HepG2 (cell line): ENCODE results near the gene RPRML. TPM values are rescaled to one million over a fixed set of nuclear protein-coding genes. Genes with fewer than 3 reads are reported as not detected.

ENCODE experiments used
- CEBPG ChIP-seq: IDR thresholded peaks from 2 replicates; pipeline ENCODE4 v1.6.1; 2016
- DDIT3 ChIP-seq: sonication (generic); formaldehyde crosslinking; IDR thresholded peaks from 2 replicates; pipeline ENCODE4 v1.4.0; 2020; ENCODE audit warnings: mild to moderate bottlenecking, missing genetic modification reagents
- EHMT2 ChIP-seq: fragments of 200-600 bp; sonication (generic); IDR thresholded peaks from 2 replicates; pipeline ENCODE4 v1.7.0; 2017; ENCODE audit warnings: antibody characterized with exemption, low read depth, low read length, borderline replicate concordance
- HDAC1 ChIP-seq: sonication (generic); formaldehyde crosslinking; IDR thresholded peaks from 2 replicates; pipeline ENCODE4 v1.5.1; 2020; ENCODE audit warnings: mild to moderate bottlenecking, missing genetic modification reagents
- IKZF5 ChIP-seq: IDR thresholded peaks from 2 replicates; pipeline ENCODE4 v1.6.1; 2018; ENCODE audit warnings: missing genetic modification reagents, mild to moderate bottlenecking, missing compliant biosample characterization
- KDM2A ChIP-seq: sonication (generic); formaldehyde crosslinking; IDR thresholded peaks from 2 replicates; pipeline ENCODE4 v1.4.0; 2020; ENCODE audit warnings: low read depth, missing genetic modification reagents, borderline replicate concordance
- KDM5A ChIP-seq: fragments of 200-600 bp; sonication (generic); IDR thresholded peaks from 2 replicates; pipeline ENCODE4 v1.7.0; 2018; ENCODE audit warnings: antibody characterized with exemption, mild to moderate bottlenecking, low read length, borderline replicate concordance
- KLF6 ChIP-seq: IDR thresholded peaks from 2 replicates; pipeline ENCODE4 v1.8.0; 2016; ENCODE audit warnings: missing biosample characterization, missing genetic modification reagents
- MYNN ChIP-seq: sonication (generic); formaldehyde crosslinking; IDR thresholded peaks from 2 replicates; pipeline ENCODE4 v1.4.0; 2020; ENCODE audit warnings: mild to moderate bottlenecking, low read depth, missing genetic modification reagents
- RARA ChIP-seq: IDR thresholded peaks from 2 replicates; pipeline ENCODE4 v1.6.1; 2016; ENCODE audit warnings: missing genetic modification reagents, missing compliant biosample characterization
- RFX1 ChIP-seq: fragments of 450-650 bp; IDR thresholded peaks from 2 replicates; pipeline ENCODE4 v1.6.1; 2017
- RXRB ChIP-seq: IDR thresholded peaks from 2 replicates; pipeline ENCODE4 v1.6.1; 2016; ENCODE audit warnings: borderline replicate concordance, missing genetic modification reagents, missing compliant biosample characterization
- SALL1 ChIP-seq: sonication (generic); formaldehyde crosslinking; IDR thresholded peaks from 2 replicates; pipeline ENCODE4 v1.8.0; 2022; ENCODE audit warnings: mild to moderate bottlenecking, missing genetic modification reagents
- SMYD3 ChIP-seq: sonication (generic); formaldehyde crosslinking; IDR thresholded peaks from 2 replicates; pipeline ENCODE4 v1.8.1; 2023; ENCODE audit warnings: mild to moderate bottlenecking, missing genetic modification reagents
- SRSF4 ChIP-seq: fragments of 200-400 bp; formaldehyde crosslinking; IDR thresholded peaks from one replicate; pipeline ENCODE4 v1.6.1; 2018; ENCODE audit warnings: mild to moderate bottlenecking, low read depth, low read length, moderate library complexity; ENCODE audit not compliant: poor library complexity, severe bottlenecking
- TAF15 ChIP-seq: fragments of 200-400 bp; formaldehyde crosslinking; IDR thresholded peaks from one replicate; pipeline ENCODE4 v1.6.1; 2018; ENCODE audit warnings: mild to moderate bottlenecking, low read depth, low read length; ENCODE audit not compliant: poor library complexity, severe bottlenecking
- ZNF331 ChIP-seq: sonication (generic); formaldehyde crosslinking; IDR thresholded peaks from 2 replicates; pipeline ENCODE4 v1.4.0; 2020; ENCODE audit warnings: missing genetic modification reagents
- ZNF563 ChIP-seq: sonication (generic); formaldehyde crosslinking; IDR thresholded peaks from 2 replicates; pipeline ENCODE4 v1.8.0; 2022; ENCODE audit warnings: mild to moderate bottlenecking, moderate library complexity, missing genetic modification reagents
- ZNF777 ChIP-seq: sonication (generic); formaldehyde crosslinking; IDR thresholded peaks from 2 replicates; pipeline ENCODE4 v1.4.0; 2020; ENCODE audit warnings: missing genetic modification reagents
- ZNF792 ChIP-seq: IDR thresholded peaks from 2 replicates; pipeline ENCODE4 v1.6.1; 2016
- ZSCAN22 ChIP-seq: sonication (generic); formaldehyde crosslinking; IDR thresholded peaks from 2 replicates; pipeline ENCODE4 v1.4.0; 2020; ENCODE audit warnings: mild to moderate bottlenecking, missing genetic modification reagents
- polyA plus RNA-seq, 8 experiments: library from polyadenylated mRNA; depleted of rRNA in 3 of 8; stranded (reverse) in 7 of 8; unstranded in 1 of 8; fragments of >200 nt; fragmentation: Illumina TruSeq in 4 of 8; extraction: Trizol in 4 of 8; gene quantifications; 2 replicates each; pipeline versions ENCODE4 v1.2.1 to v1.2.3, GENCODE V29; 2011 to 2016; ENCODE audit warnings: low read depth in 4 of 8, missing spikeins in 1 of 8, mixed read lengths in 1 of 8; ENCODE audit not compliant: insufficient read depth in 1 of 8
- total RNA-seq, 5 experiments: library from RNA; depleted of rRNA; stranded (reverse); fragments of >200 nt; fragmentation: Illumina TruSeq; extraction: Trizol; gene quantifications; 2 replicates each; pipeline ENCODE4 v1.2.3, GENCODE V29; 2016; ENCODE audit warnings: low read depth in 1 of 5
- TF ChIP-seq, protein P1 (sequence below): IDR thresholded peaks from 2 replicates; pipeline ENCODE4 v1.6.1; 2016; ENCODE audit warnings: control low read depth
- TF ChIP-seq, protein P2 (sequence below): IDR thresholded peaks from 2 replicates; pipeline ENCODE4 v1.6.1; 2016
- TF ChIP-seq, protein P3 (sequence below): sonication (generic); formaldehyde crosslinking; IDR thresholded peaks from 2 replicates; pipeline ENCODE4 v1.4.0; 2020; ENCODE audit warnings: missing genetic modification reagents

RPRML gene
- total and polyA plus RNA-seq, 2 of the 13 experiments (the other 11 are each of a cell fraction or from before 2014, with no cell fraction given), result not detected

GRCh38 chr17:46964315-46965265, 14.5 kb downstream of the RPRML start (continued):
- TF ChIP-seq, protein P1, sequence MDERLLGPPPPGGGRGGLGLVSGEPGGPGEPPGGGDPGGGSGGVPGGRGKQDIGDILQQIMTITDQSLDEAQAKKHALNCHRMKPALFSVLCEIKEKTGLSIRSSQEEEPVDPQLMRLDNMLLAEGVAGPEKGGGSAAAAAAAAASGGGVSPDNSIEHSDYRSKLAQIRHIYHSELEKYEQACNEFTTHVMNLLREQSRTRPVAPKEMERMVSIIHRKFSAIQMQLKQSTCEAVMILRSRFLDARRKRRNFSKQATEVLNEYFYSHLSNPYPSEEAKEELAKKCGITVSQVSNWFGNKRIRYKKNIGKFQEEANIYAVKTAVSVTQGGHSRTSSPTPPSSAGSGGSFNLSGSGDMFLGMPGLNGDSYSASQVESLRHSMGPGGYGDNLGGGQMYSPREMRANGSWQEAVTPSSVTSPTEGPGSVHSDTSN, result no peak
- TF ChIP-seq, protein P2, sequence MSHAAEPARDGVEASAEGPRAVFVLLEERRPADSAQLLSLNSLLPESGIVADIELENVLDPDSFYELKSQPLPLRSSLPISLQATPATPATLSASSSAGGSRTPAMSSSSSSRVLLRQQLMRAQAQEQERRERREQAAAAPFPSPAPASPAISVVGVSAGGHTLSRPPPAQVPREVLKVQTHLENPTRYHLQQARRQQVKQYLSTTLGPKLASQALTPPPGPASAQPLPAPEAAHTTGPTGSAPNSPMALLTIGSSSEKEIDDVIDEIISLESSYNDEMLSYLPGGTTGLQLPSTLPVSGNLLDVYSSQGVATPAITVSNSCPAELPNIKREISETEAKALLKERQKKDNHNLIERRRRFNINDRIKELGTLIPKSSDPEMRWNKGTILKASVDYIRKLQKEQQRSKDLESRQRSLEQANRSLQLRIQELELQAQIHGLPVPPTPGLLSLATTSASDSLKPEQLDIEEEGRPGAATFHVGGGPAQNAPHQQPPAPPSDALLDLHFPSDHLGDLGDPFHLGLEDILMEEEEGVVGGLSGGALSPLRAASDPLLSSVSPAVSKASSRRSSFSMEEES (CRISPR knock-in tag), result 0 out of 2 replicates have a peak, but pooled peaks have one; percentile 46
- peak; percentile 16; the same call in 1 of the 2 replicates for TF ChIP-seq RXRB (CRISPR knock-in tag)
- TF ChIP-seq CEBPG, result 0 out of 2 replicates have a peak, but pooled peaks have one; percentile 17
- no peak for TF ChIP-seq DDIT3
- TF ChIP-seq SALL1 (CRISPR knock-in tag), result peak; percentile 77
- peak; percentile 55; the same call in 1 of the 2 replicates for TF ChIP-seq KDM2A
- peak; percentile 63; the same call in 1 of the 2 replicates for TF ChIP-seq KLF6 (CRISPR knock-in tag)
- TF ChIP-seq, protein P3, sequence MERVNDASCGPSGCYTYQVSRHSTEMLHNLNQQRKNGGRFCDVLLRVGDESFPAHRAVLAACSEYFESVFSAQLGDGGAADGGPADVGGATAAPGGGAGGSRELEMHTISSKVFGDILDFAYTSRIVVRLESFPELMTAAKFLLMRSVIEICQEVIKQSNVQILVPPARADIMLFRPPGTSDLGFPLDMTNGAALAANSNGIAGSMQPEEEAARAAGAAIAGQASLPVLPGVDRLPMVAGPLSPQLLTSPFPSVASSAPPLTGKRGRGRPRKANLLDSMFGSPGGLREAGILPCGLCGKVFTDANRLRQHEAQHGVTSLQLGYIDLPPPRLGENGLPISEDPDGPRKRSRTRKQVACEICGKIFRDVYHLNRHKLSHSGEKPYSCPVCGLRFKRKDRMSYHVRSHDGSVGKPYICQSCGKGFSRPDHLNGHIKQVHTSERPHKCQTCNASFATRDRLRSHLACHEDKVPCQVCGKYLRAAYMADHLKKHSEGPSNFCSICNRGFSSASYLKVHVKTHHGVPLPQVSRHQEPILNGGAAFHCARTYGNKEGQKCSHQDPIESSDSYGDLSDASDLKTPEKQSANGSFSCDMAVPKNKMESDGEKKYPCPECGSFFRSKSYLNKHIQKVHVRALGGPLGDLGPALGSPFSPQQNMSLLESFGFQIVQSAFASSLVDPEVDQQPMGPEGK (CRISPR knock-in tag), result peak; percentile 67; the same call in 1 of the 2 replicates
- no peak for TF ChIP-seq KDM5A
- peak; percentile 32; the same call in 1 of the 2 replicates for TF ChIP-seq RFX1
- TF ChIP-seq RARA (CRISPR knock-in tag), result peak; percentile 42; the same call in 1 of the 2 replicates
- no peak for TF ChIP-seq MYNN (CRISPR knock-in tag)
- no peak for TF ChIP-seq SRSF4
- peak; percentile 90; the same call in 1 of the 2 replicates for TF ChIP-seq EHMT2
- TF ChIP-seq ZNF792, result 0 out of 2 replicates have a peak, but pooled peaks have one; percentile 31
- TF ChIP-seq HDAC1, result no peak
- peak; percentile 61; the same call in 1 of the 2 replicates for TF ChIP-seq ZNF563 (CRISPR knock-in tag)
- 0 out of 2 replicates have a peak, but pooled peaks have one; percentile 46 for TF ChIP-seq IKZF5 (CRISPR knock-in tag)
- TF ChIP-seq SMYD3, result no peak
- TF ChIP-seq ZSCAN22 (CRISPR knock-in tag), result no peak
- peak; percentile 64; the same call in 1 of the 2 replicates for TF ChIP-seq ZNF331 (CRISPR knock-in tag)
- 0 out of 2 replicates have a peak, but pooled peaks have one; percentile 31 for TF ChIP-seq ZNF777
- no peak for TF ChIP-seq TAF15
